Fibroblast of lung (primary cell): Measurements from ENCODE around the gene DUSP8.

Source experiments
- EZH2 ChIP-seq: IDR thresholded peaks from 2 replicates; pipeline ENCODE4 v1.5.1; 2012; ENCODE audit warnings: low read length, control low read depth, mild to moderate bottlenecking; ENCODE audit errors: missing control alignments
- TF ChIP-seq, protein P1 (sequence below), 2 donors: IDR thresholded peaks in 1 of 2; conservative IDR thresholded peaks in 1 of 2; 1 replicate in 1 of 2; 2 replicates in 1 of 2; pipeline ENCODE4 v1.5.1; 2011 to 2012; ENCODE audit warnings: low read length in 2 of 2, control low read depth in 1 of 2, inconsistent platforms in 1 of 2, low read depth in 1 of 2, mild to moderate bottlenecking in 1 of 2

DNA sequence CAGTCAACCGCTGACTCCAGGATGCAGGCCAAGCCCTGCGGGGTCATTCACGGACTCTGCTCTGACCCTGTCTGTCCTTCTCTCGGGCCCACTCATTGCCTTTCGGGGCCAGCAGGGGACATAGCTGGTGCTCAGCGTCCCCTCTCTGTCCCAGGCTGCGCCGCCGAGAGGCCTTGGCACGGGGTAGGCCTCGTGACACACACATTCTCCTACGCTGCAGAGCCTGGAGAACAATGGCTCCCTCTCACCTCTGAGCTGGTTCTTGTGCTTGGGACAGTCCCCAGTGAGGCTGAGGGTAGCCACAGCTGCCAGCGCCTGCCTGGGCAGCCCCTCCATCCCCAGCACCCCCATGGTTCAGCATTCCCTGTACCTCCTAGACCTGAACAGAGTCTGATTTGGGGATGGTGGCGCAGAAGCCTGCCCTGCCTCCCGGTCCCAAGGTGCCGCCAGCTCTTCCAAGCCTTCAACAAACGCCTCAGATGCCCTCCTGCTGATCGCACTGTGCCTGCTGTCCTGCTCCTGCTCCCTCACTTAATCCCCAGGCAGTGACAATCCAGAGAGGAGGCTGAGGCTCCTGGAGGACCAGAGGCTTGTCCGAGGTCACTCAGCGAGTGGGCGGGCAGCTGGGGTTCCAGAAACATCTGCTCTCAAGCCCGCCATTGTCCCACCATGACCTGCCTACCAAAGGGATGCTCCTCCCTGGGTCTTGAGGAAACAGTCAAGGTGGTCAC is 30.4 kb downstream of the DUSP8 start:
- TF ChIP-seq, protein P1, sequence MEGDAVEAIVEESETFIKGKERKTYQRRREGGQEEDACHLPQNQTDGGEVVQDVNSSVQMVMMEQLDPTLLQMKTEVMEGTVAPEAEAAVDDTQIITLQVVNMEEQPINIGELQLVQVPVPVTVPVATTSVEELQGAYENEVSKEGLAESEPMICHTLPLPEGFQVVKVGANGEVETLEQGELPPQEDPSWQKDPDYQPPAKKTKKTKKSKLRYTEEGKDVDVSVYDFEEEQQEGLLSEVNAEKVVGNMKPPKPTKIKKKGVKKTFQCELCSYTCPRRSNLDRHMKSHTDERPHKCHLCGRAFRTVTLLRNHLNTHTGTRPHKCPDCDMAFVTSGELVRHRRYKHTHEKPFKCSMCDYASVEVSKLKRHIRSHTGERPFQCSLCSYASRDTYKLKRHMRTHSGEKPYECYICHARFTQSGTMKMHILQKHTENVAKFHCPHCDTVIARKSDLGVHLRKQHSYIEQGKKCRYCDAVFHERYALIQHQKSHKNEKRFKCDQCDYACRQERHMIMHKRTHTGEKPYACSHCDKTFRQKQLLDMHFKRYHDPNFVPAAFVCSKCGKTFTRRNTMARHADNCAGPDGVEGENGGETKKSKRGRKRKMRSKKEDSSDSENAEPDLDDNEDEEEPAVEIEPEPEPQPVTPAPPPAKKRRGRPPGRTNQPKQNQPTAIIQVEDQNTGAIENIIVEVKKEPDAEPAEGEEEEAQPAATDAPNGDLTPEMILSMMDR (conservative IDR thresholded peaks at IDR 0.05 in 1 of 2, IDR thresholded peaks at IDR 0.05 in 1 of 2; ENCODE audit: low read depth in 1 of 2, low read length in 2 of 2): no peak
- no peak for TF ChIP-seq EZH2
